AML-193 (cell line): ENCODE data around the gene TTC13.

Experiments
- DNase-seq, 2 experiments: peaks; one replicate each; lab custom pipeline; 2025; lab: John Stamatoyannopoulos, UW

Gene TTC13

DNA sequence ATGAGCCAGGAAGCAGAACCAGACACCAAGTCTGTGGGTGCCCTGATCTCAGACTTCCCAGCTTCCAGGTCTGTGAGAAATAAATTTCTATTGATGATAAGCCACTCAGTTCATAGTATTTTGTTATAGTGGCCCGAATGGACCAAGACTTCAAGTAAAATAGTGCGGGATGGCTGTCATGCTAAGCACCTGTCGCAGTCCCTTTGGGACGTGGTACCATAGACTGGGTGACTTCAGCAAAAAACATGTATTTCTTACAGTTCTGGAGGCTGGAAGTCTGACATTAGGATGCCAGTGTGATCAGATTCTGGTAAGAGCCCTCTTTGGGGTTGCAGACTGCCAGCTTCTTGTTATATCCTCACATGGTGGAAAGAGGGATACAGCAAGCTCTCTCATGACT lies 107.7 kb downstream of the TTC13 start:
- DNase-seq = no peak

DNA sequence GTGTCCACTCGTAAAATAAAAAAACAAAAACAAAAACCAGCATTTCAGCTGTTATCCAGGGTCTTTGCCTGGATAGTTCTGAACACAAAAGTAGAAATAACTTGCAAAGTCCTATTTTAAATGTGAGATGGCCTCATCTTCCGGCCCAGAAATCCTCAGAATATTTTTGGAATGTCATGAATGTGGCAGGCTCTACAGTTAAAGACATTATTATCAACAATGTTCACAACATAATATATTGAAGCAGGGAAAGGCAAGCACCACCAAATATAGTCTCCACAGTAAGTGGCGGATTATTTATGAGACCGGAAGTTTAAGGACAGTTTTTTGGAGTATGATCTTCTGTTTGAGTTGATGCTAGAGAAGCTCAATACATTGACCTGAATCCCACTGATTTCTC lies 109.2 kb downstream of the TTC13 start:
- no peak for DNase-seq

DNA sequence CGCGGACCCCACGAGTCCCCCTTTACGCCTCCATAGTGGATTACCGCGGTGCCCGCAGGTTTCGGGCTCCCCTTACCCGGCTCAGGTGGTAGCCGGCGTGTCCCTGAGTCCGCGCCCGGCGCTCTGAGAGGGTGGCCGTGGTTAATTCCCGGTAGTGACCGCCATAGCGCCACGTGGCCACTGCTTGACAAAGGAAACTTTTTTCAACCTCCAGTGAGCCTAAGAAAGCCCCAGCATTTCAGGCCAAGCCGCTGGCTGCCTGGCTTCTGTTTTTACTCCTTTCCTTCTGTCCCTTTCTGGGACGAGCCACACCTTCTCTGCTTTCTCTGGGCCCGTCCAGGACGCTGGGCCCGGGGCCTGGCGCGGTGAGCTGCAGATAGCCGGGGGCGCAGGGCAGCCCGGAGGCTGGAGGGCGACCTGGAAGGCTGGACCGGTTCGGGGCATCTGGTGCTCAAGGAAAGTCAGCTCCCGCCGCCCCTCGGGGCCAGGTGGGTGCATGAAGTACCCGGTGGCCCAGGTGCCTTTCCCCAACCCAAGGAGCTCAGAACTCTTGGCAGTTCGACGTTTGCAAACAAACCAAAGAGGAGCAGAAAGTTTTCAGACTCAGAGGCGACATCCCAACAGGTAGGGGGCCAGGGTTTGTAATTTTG lies 109.8 kb downstream of the TTC13 start:
- peak; percentile 24 to 33 for DNase-seq

DNA sequence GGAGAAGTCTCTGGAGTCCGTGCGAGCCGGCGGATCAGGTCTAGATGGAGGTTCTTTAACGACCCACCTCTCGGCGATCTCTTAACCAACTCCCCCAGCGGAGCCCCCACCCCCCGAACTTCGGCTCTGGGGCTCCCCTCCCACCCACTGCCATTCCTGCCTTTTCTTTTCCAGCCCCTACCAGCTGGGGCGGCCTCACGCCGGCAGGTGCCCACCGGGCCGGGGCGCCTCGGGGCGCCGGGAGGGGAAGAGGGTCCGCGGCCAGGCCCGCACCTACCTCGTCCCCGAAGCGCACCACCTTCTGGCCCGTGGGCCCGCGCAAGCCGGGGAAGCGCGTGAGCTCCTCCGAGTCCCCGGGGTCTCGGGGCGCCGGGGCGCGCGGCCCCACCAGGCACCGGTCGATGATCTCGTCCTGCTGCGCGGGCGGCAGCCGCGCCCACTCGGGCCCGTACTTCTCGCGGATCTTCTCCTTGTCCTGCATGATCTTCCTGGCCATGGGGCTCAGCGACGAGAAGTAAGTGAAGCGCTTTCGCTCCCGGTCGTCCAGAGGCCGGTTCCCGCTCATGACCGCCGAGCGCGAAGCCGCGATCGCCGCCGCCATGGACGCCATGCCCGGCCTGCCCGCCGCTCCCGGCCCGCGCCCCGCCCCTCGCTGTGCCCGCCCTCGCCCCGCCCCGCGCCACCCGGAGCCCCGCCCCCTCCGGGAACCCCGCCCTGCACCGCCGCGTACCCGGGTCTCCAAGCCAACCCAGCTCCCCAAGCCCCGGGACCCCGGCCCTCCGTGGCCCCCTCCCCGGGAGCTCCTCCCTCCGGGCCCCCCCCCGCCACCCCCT lies 110.5 kb downstream of the TTC13 start, which contains the start of gene C1orf198:
Gene C1orf198, minus strand, starts transcription at position 619 of the 833 bp plus-strand sequence. Its CDS starts 9 bp downstream, at position 610.
- DNase-seq = peak in 1 of 2 experiments; percentile 22

DNA sequence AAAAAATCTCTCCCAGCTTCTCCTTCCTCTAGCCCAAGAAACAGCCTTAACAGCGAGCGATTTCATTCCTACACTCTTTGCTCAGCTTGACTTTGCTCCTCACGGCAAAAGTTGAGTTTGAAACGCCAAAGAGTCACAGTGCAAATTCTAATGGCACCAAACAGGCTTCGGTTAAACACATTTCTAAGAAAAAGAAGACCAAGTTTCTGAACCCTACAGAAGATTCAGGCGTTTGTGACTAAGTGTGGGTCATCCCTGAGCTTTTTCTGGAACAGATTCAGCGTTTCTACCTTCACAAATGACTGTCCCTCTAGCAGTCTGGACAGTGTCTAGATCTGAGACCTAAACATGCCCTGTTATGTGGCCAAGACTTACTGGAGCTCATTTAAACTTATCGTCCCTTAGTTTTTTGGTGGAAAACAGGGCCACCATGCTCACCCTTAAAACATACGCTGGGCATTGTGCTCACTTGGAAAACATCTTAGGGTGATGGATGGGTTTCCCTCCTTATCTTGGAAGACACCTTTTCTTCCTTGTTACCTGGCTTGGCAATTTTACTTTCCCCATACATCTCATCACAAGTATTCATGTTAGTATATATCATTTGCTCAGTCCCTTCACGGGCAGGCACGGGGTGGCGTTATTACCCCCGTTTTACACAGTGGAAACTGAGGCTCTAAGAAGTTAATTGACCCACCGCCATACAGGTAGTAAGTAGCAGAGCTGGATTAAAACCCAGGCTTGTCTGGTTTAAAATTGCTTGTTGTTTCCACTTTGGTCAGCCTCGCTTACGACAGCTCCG lies 111.4 kb downstream of the TTC13 start:
- DNase-seq = no peak

DNA sequence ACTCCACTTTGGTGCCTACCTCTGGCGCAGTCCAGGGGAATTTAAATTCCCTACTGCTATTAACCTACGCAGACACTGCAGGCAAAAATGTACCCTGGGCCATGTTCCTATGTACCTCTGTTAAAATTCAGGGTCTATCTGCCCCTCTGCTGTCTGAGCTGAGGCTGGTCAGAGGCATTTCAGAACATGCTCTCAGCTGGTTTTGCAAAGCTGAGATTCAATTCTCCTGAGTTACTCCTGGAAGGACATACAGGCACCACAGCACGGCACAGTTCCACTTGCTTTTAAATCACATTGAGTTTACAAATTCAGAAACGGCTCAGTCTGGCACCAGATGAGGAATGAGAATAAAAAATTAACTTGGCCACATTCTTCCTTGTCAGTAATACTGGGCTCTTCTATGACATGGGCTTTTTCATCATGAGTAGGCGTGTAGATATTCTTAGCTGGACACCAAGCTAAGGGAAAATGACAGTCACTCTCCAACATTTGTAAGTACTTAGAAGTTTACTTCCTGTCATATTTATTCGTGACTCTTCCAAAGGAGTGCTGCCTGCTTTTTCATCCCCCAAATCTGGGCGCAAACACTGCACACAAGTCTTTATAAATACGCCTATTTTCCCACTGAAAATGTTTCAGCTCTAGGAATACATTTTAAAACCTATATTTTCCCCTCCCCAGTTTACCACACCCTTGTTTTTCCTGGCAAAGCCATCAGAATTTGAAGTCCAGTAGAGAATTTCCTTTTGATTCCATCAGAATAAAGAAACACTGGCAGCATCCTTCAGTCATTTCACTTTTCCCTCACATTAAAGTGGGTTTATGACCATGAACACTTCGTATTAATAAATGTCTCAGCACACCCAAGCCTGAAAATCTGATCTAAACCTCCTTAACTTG lies 112.2 kb downstream of the TTC13 start:
- peak in 1 of 2 experiments; percentile 3 for DNase-seq

DNA sequence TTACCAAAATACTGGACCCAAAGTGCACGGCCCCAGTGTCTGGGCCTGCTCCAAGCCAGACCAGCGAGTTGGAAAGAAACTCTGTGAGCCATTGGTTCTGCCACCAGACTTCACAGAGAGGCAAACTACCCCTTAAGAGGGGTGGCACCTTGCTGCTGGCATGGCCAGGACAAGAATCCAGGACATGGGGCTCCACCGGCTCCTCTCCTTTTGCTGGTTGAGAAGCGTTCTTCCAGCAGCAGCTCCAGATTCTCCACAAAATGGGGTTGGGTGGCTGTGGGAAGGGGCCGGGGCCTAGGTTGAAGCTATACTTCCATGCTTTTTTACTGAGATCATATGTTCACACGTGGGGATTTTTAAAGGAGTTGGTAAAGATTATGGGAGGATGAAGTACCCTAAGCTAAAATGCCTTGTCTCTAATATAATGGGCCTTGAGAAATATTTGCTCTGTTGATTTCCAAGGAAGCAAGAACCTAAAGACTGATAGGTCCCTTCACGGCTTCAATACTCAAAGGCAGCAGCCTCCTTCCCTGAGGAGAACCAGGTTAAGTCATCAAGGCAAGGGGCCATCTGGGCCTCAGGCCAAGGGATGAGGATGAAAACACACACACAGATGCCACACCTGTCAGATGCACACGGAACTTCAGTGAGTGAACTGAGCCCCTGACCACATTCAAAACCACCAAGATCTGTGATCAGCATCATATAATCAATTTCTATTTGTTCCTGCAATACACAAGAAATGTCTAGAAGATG lies 113.4 kb downstream of the TTC13 start:
- no peak for DNase-seq

DNA sequence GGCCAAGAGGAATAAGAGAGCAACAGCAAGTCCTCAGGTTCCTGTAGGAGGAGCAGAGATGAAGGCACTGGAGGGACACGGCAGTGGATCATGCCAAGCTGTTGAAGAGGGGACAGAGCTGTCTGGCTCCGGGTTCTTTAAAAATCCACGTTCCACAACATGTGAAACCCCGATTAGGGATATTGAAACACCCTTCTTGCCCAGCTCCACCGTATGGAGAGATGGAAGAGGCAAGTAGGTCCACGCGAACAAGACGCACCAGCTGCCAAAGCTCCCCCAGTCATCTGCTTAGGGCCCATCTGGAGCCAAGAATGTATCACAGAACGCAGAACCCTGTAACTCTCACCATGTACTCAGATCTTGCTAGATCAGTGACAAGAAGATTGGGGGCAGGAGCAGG lies 114.2 kb downstream of the TTC13 start:
- peak; percentile 29 to 38 for DNase-seq

DNA sequence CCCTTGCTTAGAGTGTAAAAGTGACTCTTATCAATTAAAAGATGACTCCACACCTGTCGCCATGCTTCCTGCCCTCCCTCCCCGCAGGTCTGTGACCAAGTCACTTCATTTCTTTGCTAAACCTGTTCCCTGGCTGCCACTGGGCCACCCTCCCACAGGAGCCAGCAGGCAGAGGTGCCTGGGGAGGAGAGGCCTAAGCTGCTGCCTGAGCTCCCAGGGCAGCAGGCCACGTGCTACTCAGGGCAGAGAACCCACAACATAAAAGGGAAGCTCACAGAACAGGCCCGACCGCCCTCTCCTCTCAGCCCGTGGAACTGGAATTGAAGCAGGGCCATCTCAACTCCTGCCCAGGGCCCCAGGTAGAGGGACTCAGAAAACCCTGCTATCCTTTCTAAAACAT lies 115.2 kb downstream of the TTC13 start:
- DNase-seq = peak; percentile 77 to 81

DNA sequence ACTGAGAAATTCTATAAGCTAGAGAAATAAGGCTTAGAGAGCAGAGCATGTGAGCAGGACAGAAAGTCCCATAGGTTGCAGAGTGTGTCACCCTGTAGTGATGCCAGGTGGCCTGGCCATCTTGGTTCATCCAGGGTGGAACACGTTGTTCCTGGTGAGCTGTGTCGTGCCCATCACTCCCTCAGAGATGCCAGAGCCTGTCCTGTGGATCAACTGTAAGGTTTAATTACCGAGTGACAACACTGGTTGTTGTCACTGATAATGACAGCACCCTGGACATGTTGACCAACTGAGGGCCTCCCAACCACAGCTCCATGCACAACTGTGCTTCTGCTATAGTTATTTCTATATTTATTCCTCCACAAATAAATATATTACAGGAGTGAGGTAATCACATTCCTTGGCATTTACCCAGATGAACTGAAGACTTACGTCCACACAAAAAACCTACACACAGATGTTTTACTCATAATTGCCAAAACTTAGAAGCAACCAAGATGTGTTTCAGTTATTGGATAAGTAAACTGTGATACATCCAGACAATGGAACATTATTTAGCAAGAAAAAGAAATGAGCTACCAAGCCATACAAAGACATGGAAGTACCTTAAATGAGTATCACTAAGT lies 116.6 kb downstream of the TTC13 start:
- DNase-seq = no peak

DNA sequence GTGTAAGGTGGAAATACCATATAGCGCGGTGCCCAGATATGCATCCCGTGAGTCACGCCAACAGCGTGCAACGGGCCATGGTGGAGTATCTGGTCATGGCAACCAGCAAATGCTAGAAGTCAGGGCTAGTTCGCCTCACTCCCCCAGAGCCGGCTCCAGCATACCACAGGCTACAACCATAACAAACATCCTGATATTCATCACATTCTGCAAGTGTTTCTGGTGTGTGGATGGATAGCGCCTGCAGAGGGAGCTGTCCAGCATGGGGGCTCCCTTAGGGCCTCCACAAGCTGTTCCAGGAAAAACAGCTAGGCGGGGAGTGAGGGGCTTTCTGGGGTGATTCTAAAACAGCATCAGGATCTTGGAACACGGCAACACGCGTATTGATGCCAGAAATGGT lies 117.2 kb downstream of the TTC13 start:
- DNase-seq = no peak

DNA sequence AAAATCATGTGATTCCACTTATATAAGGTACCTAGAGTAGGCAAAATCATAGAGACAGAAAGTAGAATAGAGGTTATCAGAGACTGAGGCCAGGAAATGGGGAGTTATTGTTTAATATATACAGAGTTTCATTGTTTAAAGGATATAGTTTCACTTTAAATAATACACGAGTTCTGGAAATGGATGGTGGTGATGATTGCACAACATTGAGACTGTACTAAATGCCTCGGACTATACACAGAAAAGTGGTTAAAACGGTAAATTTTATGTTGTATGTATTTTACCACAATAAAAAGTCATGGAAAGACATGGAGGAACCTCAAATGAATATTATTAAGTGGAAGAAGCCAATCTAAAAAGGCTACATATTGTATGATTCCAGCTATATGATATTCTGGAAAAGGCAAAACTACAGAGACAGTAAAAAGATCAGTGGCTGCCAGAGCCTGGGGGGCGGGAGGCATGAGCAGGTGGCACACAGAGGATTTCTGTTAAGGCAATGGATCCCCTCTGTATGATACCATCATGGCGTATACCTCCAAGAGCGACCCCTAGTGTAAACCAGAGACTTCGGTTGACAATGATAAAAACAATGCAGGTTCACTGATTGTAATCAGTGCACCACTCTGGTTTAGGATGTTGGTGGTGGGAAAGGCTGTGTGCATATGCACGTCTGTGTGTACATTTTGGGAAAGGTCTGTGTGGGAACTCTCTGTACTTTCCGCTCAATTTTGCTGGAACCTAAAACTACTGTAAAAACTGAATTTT lies 117.9 kb downstream of the TTC13 start:
- DNase-seq = no peak

DNA sequence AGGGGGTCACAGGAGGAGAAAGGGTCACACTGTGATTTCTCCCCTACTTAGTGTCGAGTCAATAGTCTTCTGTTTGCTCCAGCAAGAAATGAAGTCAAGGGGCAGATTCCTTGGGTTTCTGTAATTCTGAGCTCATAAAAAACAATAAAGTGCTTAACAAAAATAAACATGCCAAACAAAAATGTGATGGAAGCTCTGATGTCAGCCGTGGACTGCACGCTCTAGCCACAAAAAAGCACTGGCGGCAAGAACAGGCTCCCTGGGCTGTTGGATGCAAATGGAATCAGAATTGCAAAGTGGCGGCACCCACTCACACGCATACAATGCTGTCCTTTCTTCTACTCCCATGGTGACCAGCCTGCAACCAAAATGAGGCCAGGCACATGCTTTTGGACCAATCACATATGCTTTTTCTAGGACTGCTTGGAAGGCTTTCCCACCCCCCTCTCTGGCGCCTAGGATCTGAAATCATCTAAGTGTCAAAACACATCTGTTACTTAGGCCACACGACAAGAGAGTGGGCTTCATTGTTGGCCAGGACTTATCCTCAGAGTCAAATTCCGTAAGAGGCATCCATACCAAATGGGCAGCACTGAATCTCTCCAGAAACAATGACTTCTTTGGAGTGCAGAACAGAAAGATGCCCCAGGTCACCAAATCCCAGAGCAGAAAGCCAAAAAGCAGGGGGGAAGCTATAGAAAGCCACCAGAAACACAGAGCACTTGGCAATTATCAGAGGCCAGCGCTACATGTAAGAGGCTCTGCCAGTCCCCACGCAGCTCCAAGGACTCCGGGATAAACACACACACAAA lies 119.5 kb downstream of the TTC13 start:
- DNase-seq = no peak

DNA sequence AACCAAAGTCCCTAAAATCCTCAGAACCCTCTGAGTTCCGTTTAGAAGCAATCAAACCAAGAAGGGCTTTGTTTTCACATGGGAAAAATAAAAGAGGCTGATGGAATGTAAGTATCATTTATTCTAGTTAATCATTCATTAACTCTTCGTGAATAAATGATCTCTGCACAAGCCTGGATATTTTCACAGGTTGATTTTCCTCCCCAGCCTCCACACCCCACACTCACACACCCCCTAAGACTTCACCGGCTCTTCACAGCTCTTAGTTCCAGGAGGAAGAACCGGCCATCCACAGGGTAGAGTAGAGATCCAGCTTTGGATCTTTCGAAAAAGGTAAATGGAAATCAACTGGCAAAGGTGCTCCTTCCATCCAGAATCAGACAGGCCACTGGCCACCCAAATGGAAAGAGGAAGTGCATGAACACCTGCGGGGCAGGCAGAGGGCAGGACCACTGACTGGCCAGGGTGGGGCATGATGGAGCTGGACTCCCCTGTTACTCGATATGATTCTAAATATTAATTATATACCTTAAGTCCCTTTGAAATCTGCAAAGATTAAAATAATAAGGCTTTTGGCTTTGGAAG lies 120.3 kb downstream of the TTC13 start:
- DNase-seq = no peak

DNA sequence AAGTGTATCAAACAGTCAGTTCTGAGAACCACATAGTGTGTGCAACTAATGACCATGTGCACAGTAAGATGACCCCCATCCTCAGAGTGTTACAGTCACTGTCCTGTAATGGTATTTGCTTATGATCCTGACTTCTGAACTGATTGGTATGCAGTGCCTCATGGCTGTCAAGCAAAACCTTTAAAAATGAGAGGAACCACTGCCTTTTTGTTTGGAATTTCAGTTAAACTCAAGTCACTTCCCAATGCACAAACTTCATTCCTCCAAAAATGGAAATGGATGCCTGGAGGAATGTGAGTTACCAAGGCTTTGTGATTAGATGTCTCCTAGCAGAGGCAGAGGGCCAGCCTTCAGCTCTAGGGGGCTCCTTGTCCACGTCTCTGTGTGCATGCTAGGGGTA lies 120.8 kb downstream of the TTC13 start:
- DNase-seq = no peak

DNA sequence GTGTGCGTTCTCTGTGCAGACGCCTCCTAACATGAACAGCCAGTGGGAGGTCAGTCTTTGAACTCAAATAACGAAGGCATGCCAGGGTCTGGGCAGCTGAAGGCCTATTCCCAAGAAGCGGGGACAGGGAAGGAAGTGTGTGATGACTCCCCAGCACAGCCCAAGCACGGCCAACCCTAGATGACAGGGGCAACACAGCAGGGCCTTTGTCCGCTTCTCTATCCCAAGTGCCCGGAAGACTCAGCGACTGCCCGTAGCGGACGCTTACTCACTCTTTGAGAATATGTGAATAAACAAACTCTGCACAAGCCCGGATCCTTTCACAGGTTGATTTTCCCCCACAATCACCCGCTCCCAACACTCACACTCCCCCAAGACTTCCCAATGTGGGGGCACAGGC lies 121.6 kb downstream of the TTC13 start:
- no peak for DNase-seq
